H9 (cell line): ENCODE results near the gene DHX30. TPM values are rescaled to one million over a fixed set of nuclear protein-coding genes. Genes with fewer than 3 reads are reported as not detected.

Experiments used
- DNase-seq: peaks from one replicate; pipeline ENCODE4 v3.0.0-alpha.2; 2017
- H2AFZ ChIP-seq: one replicate; pipeline ENCODE4 v1.6.1; 2013; ENCODE audit warnings: mild to moderate bottlenecking, low read length, control low read depth, moderate library complexity
- H2AK5ac ChIP-seq: 2 replicates; pipeline ENCODE4 v1.6.1; 2013; ENCODE audit warnings: low read length, control low read depth, mixed read lengths; ENCODE audit not compliant: insufficient read length
- H2BK120ac ChIP-seq: one replicate; pipeline ENCODE4 v1.6.1; 2013; ENCODE audit warnings: low read depth, mild to moderate bottlenecking, low read length, control low read depth, inconsistent platforms; ENCODE audit not compliant: poor library complexity, severe bottlenecking
- H2BK12ac ChIP-seq: 2 replicates; pipeline ENCODE4 v1.6.1; 2013; ENCODE audit warnings: low read length, control low read depth, mixed read lengths, low read depth; ENCODE audit not compliant: insufficient read length
- H2BK15ac ChIP-seq: 2 replicates; pipeline ENCODE4 v1.6.1; 2013; ENCODE audit warnings: low read depth, low read length, control low read depth
- H2BK20ac ChIP-seq: one replicate; pipeline ENCODE4 v1.6.1; 2013; ENCODE audit warnings: low read depth, mild to moderate bottlenecking, low read length, control low read depth, inconsistent platforms; ENCODE audit not compliant: poor library complexity, severe bottlenecking
- H2BK5ac ChIP-seq: 2 replicates; pipeline ENCODE4 v1.6.1; 2013; ENCODE audit warnings: low read length, control low read depth, mixed read lengths; ENCODE audit not compliant: insufficient read length
- H3K14ac ChIP-seq: 2 replicates; pipeline ENCODE4 v1.6.1; 2013; ENCODE audit warnings: low read length, control low read depth; ENCODE audit not compliant: insufficient read depth
- H3K18ac ChIP-seq: 2 replicates; pipeline ENCODE4 v1.6.1; 2013; ENCODE audit warnings: low read depth, mild to moderate bottlenecking, mixed read lengths, low read length, control low read depth; ENCODE audit not compliant: insufficient read length
- H3K23ac ChIP-seq: 2 replicates; pipeline ENCODE4 v1.6.1; 2013; ENCODE audit warnings: low read length, control low read depth, mixed read lengths, low read depth; ENCODE audit not compliant: insufficient read length
- H3K23me2 ChIP-seq: 2 replicates; pipeline ENCODE4 v1.6.1; 2013; ENCODE audit warnings: low read depth, mild to moderate bottlenecking, mixed read lengths, low read length, control low read depth; ENCODE audit not compliant: insufficient read length, poor library complexity, severe bottlenecking
- H3K27ac ChIP-seq: 2 replicates; pipeline ENCODE4 v1.5.1; 2013; ENCODE audit warnings: low read length, control low read depth, mixed read lengths, low read depth; ENCODE audit not compliant: insufficient read length
- H3K27me3 ChIP-seq: 2 replicates; pipeline ENCODE4 v1.6.1; 2013; ENCODE audit warnings: low read length, control low read depth, inconsistent platforms; ENCODE audit not compliant: insufficient read depth
- H3K4ac ChIP-seq: 2 replicates; pipeline ENCODE4 v1.6.1; 2013; ENCODE audit warnings: low read depth, mild to moderate bottlenecking, control low read depth, inconsistent platforms, low read length, moderate library complexity
- H3K4me1 ChIP-seq: 2 replicates; pipeline ENCODE4 v1.6.1; 2013; ENCODE audit warnings: low read length, control low read depth, inconsistent platforms; ENCODE audit not compliant: insufficient read depth
- H3K4me2 ChIP-seq: 2 replicates; pipeline ENCODE4 v1.6.1; 2013; ENCODE audit warnings: low read length, control low read depth, mixed read lengths; ENCODE audit not compliant: insufficient read length, insufficient read depth
- H3K56ac ChIP-seq: 2 replicates; pipeline ENCODE4 v1.6.1; 2013; ENCODE audit warnings: low read depth, mild to moderate bottlenecking, mixed read lengths, low read length, control low read depth; ENCODE audit not compliant: insufficient read length
- H3K79me1 ChIP-seq: 2 replicates; pipeline ENCODE4 v1.6.1; 2013; ENCODE audit warnings: low read depth, mild to moderate bottlenecking, moderate library complexity, low read length, control low read depth, inconsistent platforms; ENCODE audit not compliant: insufficient read depth, poor library complexity, severe bottlenecking
- H3K79me2 ChIP-seq: 2 replicates; pipeline ENCODE4 v1.6.1; 2013; ENCODE audit warnings: low read length, control low read depth, inconsistent platforms; ENCODE audit not compliant: insufficient read depth
- H3K9ac ChIP-seq: 2 replicates; pipeline ENCODE4 v1.6.1; 2013; ENCODE audit warnings: low read length, control low read depth, mixed read lengths; ENCODE audit not compliant: insufficient read length; ENCODE audit errors: extremely low read depth
- H3K9me3 ChIP-seq: one replicate; pipeline ENCODE4 v1.6.1; 2013; ENCODE audit warnings: low read depth, low read length, inconsistent platforms; ENCODE audit not compliant: control insufficient read depth
- H3T11ph ChIP-seq: one replicate; pipeline ENCODE4 v1.6.1; 2013; ENCODE audit warnings: mild to moderate bottlenecking, low read length, control low read depth, inconsistent platforms
- H4K20me1 ChIP-seq: one replicate; pipeline ENCODE4 v1.6.1; 2013; ENCODE audit not compliant: control insufficient read depth, insufficient read length, insufficient read depth
- H4K5ac ChIP-seq: 2 replicates; pipeline ENCODE4 v1.6.1; 2013; ENCODE audit warnings: low read depth, mild to moderate bottlenecking, mixed read lengths, low read length, control low read depth; ENCODE audit not compliant: insufficient read length
- H4K8ac ChIP-seq: replicated peaks from 2 replicates; pipeline ENCODE4 v1.6.1; 2013; ENCODE audit warnings: low read length, control low read depth, mixed read lengths, low read depth; ENCODE audit not compliant: insufficient read length
- H4K91ac ChIP-seq: 2 replicates; pipeline ENCODE4 v1.6.1; 2013; ENCODE audit warnings: low read depth, mild to moderate bottlenecking, moderate library complexity, mixed read lengths, low read length, control low read depth; ENCODE audit not compliant: insufficient read length
- H3K27ac Mint-ChIP-seq, 3 experiments: 2 replicates in 2 of 3; 3 replicates in 1 of 3; pipeline ENCODE4 v1.8.0; 2020 to 2021; ENCODE audit warnings: mixed read lengths in 3 of 3, mild to moderate bottlenecking in 1 of 3, moderate library complexity in 1 of 3
- H3K27me3 Mint-ChIP-seq: 2 replicates; pipeline ENCODE4 v1.8.0; 2021; ENCODE audit warnings: low read depth, mild to moderate bottlenecking, moderate library complexity, mixed read lengths
- H3K36me3 Mint-ChIP-seq, 3 experiments: 2 replicates in 2 of 3; 3 replicates in 1 of 3; pipeline ENCODE4 v1.8.0; 2020 to 2021; ENCODE audit warnings: low read depth in 3 of 3, mixed read lengths in 3 of 3; ENCODE audit not compliant: insufficient read depth in 1 of 3
- H3K4me1 Mint-ChIP-seq, 2 experiments: 2 replicates each; pipeline ENCODE4 v1.8.0; 2020; ENCODE audit warnings: mixed read lengths in 2 of 2
- H3K4me3 Mint-ChIP-seq, 2 experiments: 2 replicates in 1 of 2; 3 replicates in 1 of 2; pipeline ENCODE4 v1.8.0; 2020 to 2021; ENCODE audit warnings: mild to moderate bottlenecking in 2 of 2, mixed read lengths in 2 of 2, moderate library complexity in 1 of 2
- H3K9me3 Mint-ChIP-seq, 2 experiments: 2 replicates in 1 of 2; 3 replicates in 1 of 2; pipeline ENCODE4 v1.8.0; 2020; ENCODE audit warnings: mild to moderate bottlenecking in 2 of 2, mixed read lengths in 2 of 2, moderate library complexity in 1 of 2
- WGBS: extraction: QIAGEN DNeasy Blood & Tissue Kit; methylation state at CpG from one replicate; pipeline ENCODE4 v1.1.7; 2013; ENCODE audit warnings: missing lambda C conversion rate, low lambda C conversion rate, mixed read lengths; ENCODE audit not compliant: insufficient read length; ENCODE audit errors: extremely low coverage; 5-methylcytosine and 5-hydroxymethylcytosine counted together
- total RNA-seq: library from RNA; stranded (reverse); gene quantifications from 2 replicates; pipeline ENCODE4 v1.2.1, GENCODE V29; 2021
- TF ChIP-seq, protein P1 (sequence below): fragments of 200-600 bp; sonication (generic); conservative IDR thresholded peaks from 3 replicates; pipeline ENCODE4 v1.8.0; 2021; ENCODE audit warnings: antibody characterized with exemption, mild to moderate bottlenecking

The DHX30 gene
- total RNA-seq, 1 experiment from 2014 or later: 107 TPM

DNA sequence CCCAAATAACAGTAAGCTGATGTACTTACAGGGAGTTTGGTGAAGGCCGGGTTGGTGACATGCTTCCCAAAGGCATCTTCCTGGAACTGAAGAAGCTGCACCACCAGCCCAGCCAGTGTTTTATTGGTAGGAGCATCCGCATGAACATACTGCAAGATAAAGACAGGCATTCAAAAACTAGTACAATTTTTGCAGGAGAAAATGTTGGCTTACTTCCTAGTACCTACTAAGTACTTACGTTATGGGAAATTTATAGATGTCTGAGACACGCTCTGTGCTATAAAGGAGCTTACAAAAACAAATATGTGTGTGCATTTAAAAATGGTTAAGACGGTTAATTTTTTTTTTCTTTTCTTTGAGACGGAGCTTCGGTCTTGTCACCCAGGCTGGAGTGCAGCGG, 30.1 kb upstream of the DHX30 start:
- no peaks in the 10 kb centered on the region for H3K9me3 Mint-ChIP-seq
- no CpG with 5 or more reads among the region's 8 CpGs for WGBS
- H4K8ac ChIP-seq: no peak overlapping the region
- H3K27ac ChIP-seq: no peak overlapping the region
- H3K4me1 Mint-ChIP-seq: peaks cover 2 to 3% of the 10 kb centered on the region in 2 experiments; a peak in 2 of 4 replicates
- no peak for DNase-seq
- H2BK120ac ChIP-seq: no peak overlapping the region
- H3T11ph ChIP-seq: no peak overlapping the region
- H3K18ac ChIP-seq: no peak overlapping the region
- peaks cover 4% of the 10 kb centered on the region for H3K79me1 ChIP-seq
- H4K20me1 ChIP-seq: no peaks in the 10 kb centered on the region
- no peak overlapping the region for H3K23ac ChIP-seq
- no peak overlapping the region for H2BK20ac ChIP-seq
- H3K4me3 Mint-ChIP-seq: no peak overlapping the region
- H3K4me2 ChIP-seq: no peak overlapping the region
- H3K27ac Mint-ChIP-seq: peak overlapping the region in 1 of 3 experiments; percentile 24; a peak in 1 of 7 replicates
- no peaks in the 10 kb centered on the region for H3K27me3 Mint-ChIP-seq
- H2BK15ac ChIP-seq: no peak overlapping the region
- no peak overlapping the region for H3K14ac ChIP-seq
- H2AFZ ChIP-seq: no peak overlapping the region
- no peaks in the 10 kb centered on the region for H3K27me3 ChIP-seq
- no peak overlapping the region for H3K56ac ChIP-seq
- H3K9me3 ChIP-seq: no peaks in the 10 kb centered on the region
- H3K36me3 Mint-ChIP-seq: peaks cover 20 to 54% (median 48%) of the 10 kb centered on the region in 3 experiments; a peak in 6 of 7 replicates
- no peak overlapping the region for H2AK5ac ChIP-seq
- no peak overlapping the region for H4K91ac ChIP-seq
- no peak overlapping the region for H2BK5ac ChIP-seq
- no peak overlapping the region for H4K5ac ChIP-seq
- H2BK12ac ChIP-seq: no peak overlapping the region
- TF ChIP-seq, protein P1, sequence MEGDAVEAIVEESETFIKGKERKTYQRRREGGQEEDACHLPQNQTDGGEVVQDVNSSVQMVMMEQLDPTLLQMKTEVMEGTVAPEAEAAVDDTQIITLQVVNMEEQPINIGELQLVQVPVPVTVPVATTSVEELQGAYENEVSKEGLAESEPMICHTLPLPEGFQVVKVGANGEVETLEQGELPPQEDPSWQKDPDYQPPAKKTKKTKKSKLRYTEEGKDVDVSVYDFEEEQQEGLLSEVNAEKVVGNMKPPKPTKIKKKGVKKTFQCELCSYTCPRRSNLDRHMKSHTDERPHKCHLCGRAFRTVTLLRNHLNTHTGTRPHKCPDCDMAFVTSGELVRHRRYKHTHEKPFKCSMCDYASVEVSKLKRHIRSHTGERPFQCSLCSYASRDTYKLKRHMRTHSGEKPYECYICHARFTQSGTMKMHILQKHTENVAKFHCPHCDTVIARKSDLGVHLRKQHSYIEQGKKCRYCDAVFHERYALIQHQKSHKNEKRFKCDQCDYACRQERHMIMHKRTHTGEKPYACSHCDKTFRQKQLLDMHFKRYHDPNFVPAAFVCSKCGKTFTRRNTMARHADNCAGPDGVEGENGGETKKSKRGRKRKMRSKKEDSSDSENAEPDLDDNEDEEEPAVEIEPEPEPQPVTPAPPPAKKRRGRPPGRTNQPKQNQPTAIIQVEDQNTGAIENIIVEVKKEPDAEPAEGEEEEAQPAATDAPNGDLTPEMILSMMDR: no peak
- H3K79me2 ChIP-seq: peaks cover 57% of the 10 kb centered on the region
- H3K9ac ChIP-seq: no peak overlapping the region
- H3K4ac ChIP-seq: no peak overlapping the region
- H3K23me2 ChIP-seq: no peaks in the 10 kb centered on the region
- no peaks in the 10 kb centered on the region for H3K4me1 ChIP-seq
